ENCODE measurements around the gene TGDS.

TGDS gene

GRCh38 chr13:94602467-94602866, 6.5 kb upstream of the TGDS start:
- in situ Hi-C loops (cut with MboI; ENCODE audit: low sequenced_read_pairs, unreplicated experiment): loop anchor here (25.0 kb wide), 1 partner anchor 810 kb away; no protein-coding TSS in a partner anchor
- TF ChIP-seq CTCF (IDR thresholded peaks at IDR 0.05; ENCODE audit: borderline replicate concordance, control extremely low read depth, extremely low read depth, insufficient read depth, missing control alignments): no peak
- no peak for DNase-seq (ENCODE audit: low spot score)

GRCh38 chr13:94601446-94602431, 5.8 kb upstream of the TGDS start, which contains the start of gene GPR180:
Gene GPR180 (plus strand): TSS chr13:94601857. CDS start chr13:94601928, 71 bp downstream.
- peak; percentile 96 for DNase-seq (ENCODE audit: low spot score)
- TF ChIP-seq CTCF (IDR thresholded peaks at IDR 0.05; ENCODE audit: borderline replicate concordance, control extremely low read depth, extremely low read depth, insufficient read depth, missing control alignments): no peak
- in situ Hi-C loops (cut with MboI; ENCODE audit: low sequenced_read_pairs, unreplicated experiment): loop anchor here (25.0 kb wide), 1 partner anchor 811 kb away; no protein-coding TSS in a partner anchor

GRCh38 chr13:94599877-94600276, 3.9 kb upstream of the TGDS start:
- in situ Hi-C loops (cut with MboI; ENCODE audit: low sequenced_read_pairs, unreplicated experiment): loop anchor here (25.0 kb wide), 1 partner anchor 812 kb away; no protein-coding TSS in a partner anchor
- DNase-seq (ENCODE audit: low spot score): no peak
- no peak for TF ChIP-seq CTCF (IDR thresholded peaks at IDR 0.05; ENCODE audit: borderline replicate concordance, control extremely low read depth, extremely low read depth, insufficient read depth, missing control alignments)

GRCh38 chr13:94598281-94598680, 2.3 kb upstream of the TGDS start:
- in situ Hi-C loops (cut with MboI; ENCODE audit: low sequenced_read_pairs, unreplicated experiment): no loop called here
- TF ChIP-seq CTCF (IDR thresholded peaks at IDR 0.05; ENCODE audit: borderline replicate concordance, control extremely low read depth, extremely low read depth, insufficient read depth, missing control alignments): no peak
- no peak for DNase-seq (ENCODE audit: low spot score)

- TF ChIP-seq CTCF (IDR thresholded peaks at IDR 0.05; ENCODE audit: borderline replicate concordance, control extremely low read depth, extremely low read depth, insufficient read depth, missing control alignments): no peak
- no peak for DNase-seq (ENCODE audit: low spot score)
- in situ Hi-C loops (cut with MboI; ENCODE audit: low sequenced_read_pairs, unreplicated experiment): no loop called here
Measured at GRCh38 chr13:94596575-94596971, 621 bp upstream of the TGDS start.

- DNase-seq (ENCODE audit: low spot score): peak; percentile 42
- TF ChIP-seq CTCF (IDR thresholded peaks at IDR 0.05; ENCODE audit: borderline replicate concordance, control extremely low read depth, extremely low read depth, insufficient read depth, missing control alignments): no peak
- in situ Hi-C loops (cut with MboI; ENCODE audit: low sequenced_read_pairs, unreplicated experiment): no loop called here
Measured at GRCh38 chr13:94595001-94595949, 677 bp downstream of the TGDS start.

Measured in GM13976 (cell line).